Measurements from ENCODE around the gene AIFM2. TPM values are rescaled to one million over a fixed set of nuclear protein-coding genes. Genes with fewer than 3 reads are reported as not detected.

The AIFM2 gene
- total and polyA plus RNA-seq, 2 of the 13 experiments (the other 11 are each of a cell fraction or from before 2014, with no cell fraction given), result 20.3 to 29.5 TPM

GRCh38 chr10:70109064-70109729 lies 23.4 kb downstream of the AIFM2 start (continued):
- TF ChIP-seq ZNF33A (CRISPR knock-in tag; IDR thresholded peaks at IDR 0.05; ENCODE audit: borderline replicate concordance) (0 out of 2 replicates have a peak, but pooled peaks have one; percentile 28), GMEB2 (CRISPR knock-in tag; IDR thresholded peaks at IDR 0.05; ENCODE audit: low read depth) (no peak), HNRNPH1 (optimal IDR thresholded peaks at IDR 0.05; ENCODE audit: low read depth, low read length) (no peak), AHR (CRISPR knock-in tag; IDR thresholded peaks at IDR 0.05) (no peak), ZBTB1 (CRISPR knock-in tag; IDR thresholded peaks at IDR 0.05; ENCODE audit: borderline replicate concordance) (no peak), SMARCE1 (IDR thresholded peaks at IDR 0.05; ENCODE audit: borderline replicate concordance) (no peak), STAT6 (CRISPR knock-in tag; IDR thresholded peaks at IDR 0.05; ENCODE audit: borderline replicate concordance) (0 out of 2 replicates have a peak, but pooled peaks have one; percentile 46), ZNF414 (CRISPR knock-in tag; IDR thresholded peaks at IDR 0.05) (0 out of 2 replicates have a peak, but pooled peaks have one; percentile 43), STAT5B (CRISPR knock-in tag; IDR thresholded peaks at IDR 0.05) (no peak), BHLHE40 (IDR thresholded peaks at IDR 0.05; ENCODE audit: low read length) (no peak), ZNF646 (CRISPR knock-in tag; IDR thresholded peaks at IDR 0.05) (no peak), NAIF1 (CRISPR knock-in tag; IDR thresholded peaks at IDR 0.05; ENCODE audit: borderline replicate concordance) (no peak)
- TF ChIP-seq, protein P1, sequence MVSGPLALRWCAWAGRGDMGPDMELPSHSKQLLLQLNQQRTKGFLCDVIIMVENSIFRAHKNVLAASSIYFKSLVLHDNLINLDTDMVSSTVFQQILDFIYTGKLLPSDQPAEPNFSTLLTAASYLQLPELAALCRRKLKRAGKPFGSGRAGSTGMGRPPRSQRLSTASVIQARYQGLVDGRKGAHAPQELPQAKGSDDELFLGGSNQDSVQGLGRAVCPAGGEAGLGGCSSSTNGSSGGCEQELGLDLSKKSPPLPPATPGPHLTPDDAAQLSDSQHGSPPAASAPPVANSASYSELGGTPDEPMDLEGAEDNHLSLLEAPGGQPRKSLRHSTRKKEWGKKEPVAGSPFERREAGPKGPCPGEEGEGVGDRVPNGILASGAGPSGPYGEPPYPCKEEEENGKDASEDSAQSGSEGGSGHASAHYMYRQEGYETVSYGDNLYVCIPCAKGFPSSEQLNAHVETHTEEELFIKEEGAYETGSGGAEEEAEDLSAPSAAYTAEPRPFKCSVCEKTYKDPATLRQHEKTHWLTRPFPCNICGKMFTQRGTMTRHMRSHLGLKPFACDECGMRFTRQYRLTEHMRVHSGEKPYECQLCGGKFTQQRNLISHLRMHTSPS (CRISPR knock-in tag; IDR thresholded peaks at IDR 0.05; ENCODE audit: low read depth), result no peak; the same call in 1 of the 2 replicates
- TF ChIP-seq, protein P2, sequence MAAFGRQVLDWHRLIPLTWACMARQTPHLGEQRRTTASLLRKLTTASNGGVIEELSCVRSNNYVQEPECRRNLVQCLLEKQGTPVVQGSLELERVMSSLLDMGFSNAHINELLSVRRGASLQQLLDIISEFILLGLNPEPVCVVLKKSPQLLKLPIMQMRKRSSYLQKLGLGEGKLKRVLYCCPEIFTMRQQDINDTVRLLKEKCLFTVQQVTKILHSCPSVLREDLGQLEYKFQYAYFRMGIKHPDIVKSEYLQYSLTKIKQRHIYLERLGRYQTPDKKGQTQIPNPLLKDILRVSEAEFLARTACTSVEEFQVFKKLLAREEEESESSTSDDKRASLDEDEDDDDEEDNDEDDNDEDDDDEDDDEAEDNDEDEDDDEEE (CRISPR knock-in tag; IDR thresholded peaks at IDR 0.05), result no peak

All from HepG2 (cell line).